ENCODE measurements around the gene TEDC2.
A peak's percentile ranks its signal among the peaks of the same experiment; 100 is the strongest.

The TEDC2 gene, protein sequence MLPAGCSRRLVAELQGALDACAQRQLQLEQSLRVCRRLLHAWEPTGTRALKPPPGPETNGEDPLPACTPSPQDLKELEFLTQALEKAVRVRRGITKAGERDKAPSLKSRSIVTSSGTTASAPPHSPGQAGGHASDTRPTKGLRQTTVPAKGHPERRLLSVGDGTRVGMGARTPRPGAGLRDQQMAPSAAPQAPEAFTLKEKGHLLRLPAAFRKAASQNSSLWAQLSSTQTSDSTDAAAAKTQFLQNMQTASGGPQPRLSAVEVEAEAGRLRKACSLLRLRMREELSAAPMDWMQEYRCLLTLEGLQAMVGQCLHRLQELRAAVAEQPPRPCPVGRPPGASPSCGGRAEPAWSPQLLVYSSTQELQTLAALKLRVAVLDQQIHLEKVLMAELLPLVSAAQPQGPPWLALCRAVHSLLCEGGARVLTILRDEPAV

DNA sequence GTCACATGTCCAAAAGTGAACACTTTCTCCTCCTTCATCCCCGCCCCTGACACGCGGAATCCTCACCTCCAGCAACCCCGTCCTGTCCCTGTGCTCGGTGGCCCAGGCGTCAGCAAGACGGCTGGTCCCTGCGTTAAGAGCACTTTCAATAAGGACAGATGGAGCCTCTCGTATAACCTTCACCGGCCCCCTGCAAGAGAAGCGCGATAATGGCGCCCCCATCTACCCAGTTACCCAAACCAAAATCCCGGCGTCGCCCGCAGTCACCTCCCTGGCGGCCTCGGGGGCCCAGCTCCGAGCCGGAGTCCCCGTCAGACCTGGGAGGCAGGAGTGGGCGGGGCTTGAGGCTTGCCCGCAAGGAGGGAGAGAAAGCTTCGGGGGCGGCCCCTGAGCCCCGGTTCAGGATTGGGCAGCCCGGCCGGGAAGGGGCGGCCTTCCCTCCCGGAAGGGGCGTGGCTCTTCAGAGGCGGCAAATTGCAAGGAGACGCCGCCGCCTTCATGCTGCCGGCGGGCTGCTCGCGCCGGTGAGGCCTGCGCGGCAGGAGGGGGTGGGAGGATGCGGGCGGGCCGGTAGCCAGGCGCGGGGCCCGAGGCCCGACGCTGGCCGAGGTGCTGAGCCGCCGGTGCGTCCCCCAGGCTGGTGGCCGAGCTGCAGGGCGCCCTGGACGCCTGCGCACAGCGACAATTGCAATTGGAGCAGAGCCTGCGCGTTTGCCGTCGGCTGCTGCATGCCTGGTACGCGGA is at the start of gene TEDC2:
Gene TEDC2 (plus strand): TSS at position 463 of the 744 bp plus-strand sequence. CDS start 36 bp downstream, at position 499.
- Histone ChIP-seq H3K9ac (ENCODE audit: low read length) (no peak within 1 kb of the TSS), H3K4me1 (ENCODE audit: insufficient read depth, low read length) (peaks cover 13% of the 10 kb centered on the region), H3K4me3 (ENCODE audit: low read depth in 1 of 2, low read length in 2 of 2) (peak within 1 kb of the TSS; percentile 85 to 88), H3K27ac (ENCODE audit: low read depth, low read length) (peak within 1 kb of the TSS; percentile 61), H3K36me3 (ENCODE audit: insufficient read depth, low read length) (no peaks in the 10 kb centered on the region), H3K9me3 (ENCODE audit: low read length) (no peaks in the 10 kb centered on the region), H3K27me3 (ENCODE audit: control insufficient read depth in 1 of 2, insufficient read depth in 2 of 2, low read length in 2 of 2) (no peaks in the 10 kb centered on the region)

GRCh38 chr16:2415085-2415484 is 44.8 kb upstream of the TEDC2 start:
- Histone ChIP-seq H3K27me3 (ENCODE audit: control insufficient read depth in 1 of 2, insufficient read depth in 2 of 2, low read length in 2 of 2) (peaks cover 0 to 4% of the 10 kb centered on the region in 2 donors), H3K4me3 (ENCODE audit: low read depth in 1 of 2, low read length in 2 of 2) (no peak overlapping the region), H3K4me1 (ENCODE audit: insufficient read depth, low read length) (no peaks in the 10 kb centered on the region), H3K9me3 (ENCODE audit: low read length) (no peaks in the 10 kb centered on the region), H3K36me3 (ENCODE audit: insufficient read depth, low read length) (no peaks in the 10 kb centered on the region), H3K27ac (ENCODE audit: low read depth, low read length) (no peak overlapping the region), H3K9ac (ENCODE audit: low read length) (no peak overlapping the region)

- H3K9ac ChIP-seq (ENCODE audit: low read length) = no peak overlapping the region
These were observed 39.9 kb upstream of the TEDC2 start for GRCh38 chr16:2420035-2420434.

GRCh38 chr16:2422123-2422867 is 37.6 kb upstream of the TEDC2 start:
- no peak overlapping the region for H3K4me3 ChIP-seq (ENCODE audit: low read depth in 1 of 2, low read length in 2 of 2)
- H3K4me1 ChIP-seq (ENCODE audit: insufficient read depth, low read length) = no peaks in the 10 kb centered on the region
- H3K9ac ChIP-seq (ENCODE audit: low read length) = no peak overlapping the region
- H3K27ac ChIP-seq (ENCODE audit: low read depth, low read length) = no peak overlapping the region
- no peaks in the 10 kb centered on the region for H3K27me3 ChIP-seq (ENCODE audit: control insufficient read depth in 1 of 2, insufficient read depth in 2 of 2, low read length in 2 of 2)
- H3K9me3 ChIP-seq (ENCODE audit: low read length) = no peaks in the 10 kb centered on the region
- H3K36me3 ChIP-seq (ENCODE audit: insufficient read depth, low read length) = no peaks in the 10 kb centered on the region

More at GRCh38 chr16:2420035-2420434, 39.9 kb upstream of the TEDC2 start:
- Histone ChIP-seq H3K36me3 (ENCODE audit: insufficient read depth, low read length) (no peaks in the 10 kb centered on the region), H3K4me1 (ENCODE audit: insufficient read depth, low read length) (no peaks in the 10 kb centered on the region), H3K27ac (ENCODE audit: low read depth, low read length) (no peak overlapping the region), H3K9me3 (ENCODE audit: low read length) (no peaks in the 10 kb centered on the region), H3K4me3 (ENCODE audit: low read depth in 1 of 2, low read length in 2 of 2) (no peak overlapping the region), H3K27me3 (ENCODE audit: control insufficient read depth in 1 of 2, insufficient read depth in 2 of 2, low read length in 2 of 2) (peaks cover 0 to 4% of the 10 kb centered on the region in 2 donors)

DNA sequence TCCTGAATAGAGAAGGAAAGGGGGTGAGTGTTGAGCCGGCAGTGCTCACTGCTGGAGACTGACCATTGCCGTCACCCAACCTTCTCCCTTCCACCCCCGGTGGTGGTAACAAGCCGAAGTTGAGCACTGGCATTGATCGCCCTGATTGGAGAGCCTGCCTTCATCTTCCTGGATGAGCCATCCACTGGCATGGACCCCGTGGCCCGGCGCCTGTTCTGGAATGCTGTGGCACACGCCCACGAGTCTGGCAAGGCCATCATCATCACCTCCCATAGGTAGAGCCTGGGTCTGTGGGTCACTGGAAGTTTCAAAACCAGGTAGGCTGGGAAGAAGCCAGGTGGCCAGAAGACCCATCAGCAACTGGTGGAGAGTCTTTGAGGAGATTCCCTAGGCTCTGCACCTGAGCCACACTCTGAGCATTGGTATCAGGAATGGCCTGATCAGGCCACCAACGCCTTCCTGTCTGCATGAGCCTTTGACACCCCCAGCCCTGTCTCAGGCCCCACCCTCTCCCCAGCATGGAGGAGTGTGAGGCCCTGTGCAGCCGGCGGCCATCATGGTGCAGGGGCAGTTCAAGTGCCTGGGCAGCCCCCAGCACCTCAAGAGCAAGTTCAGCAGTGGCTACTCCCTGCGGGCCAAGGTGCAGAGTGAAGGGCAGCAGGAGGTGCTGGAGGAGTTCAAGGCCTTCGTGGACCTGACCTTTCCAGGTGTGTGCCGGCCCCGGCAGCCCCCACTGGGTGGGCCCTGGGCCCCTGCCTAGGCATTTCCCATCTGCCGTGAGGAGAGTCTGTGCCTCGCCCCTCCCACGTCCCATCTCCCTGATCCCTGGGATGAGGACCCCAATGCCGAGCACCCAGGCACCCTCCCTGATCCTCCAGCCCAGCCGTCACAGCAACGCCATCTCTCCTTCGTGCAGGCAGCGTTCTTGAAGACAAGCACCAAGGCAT is 35.6 kb upstream of the TEDC2 start:
- Histone ChIP-seq H3K4me3 (ENCODE audit: low read depth in 1 of 2, low read length in 2 of 2) (no peak overlapping the region), H3K9ac (ENCODE audit: low read length) (no peak overlapping the region), H3K4me1 (ENCODE audit: insufficient read depth, low read length) (no peaks in the 10 kb centered on the region), H3K9me3 (ENCODE audit: low read length) (no peaks in the 10 kb centered on the region), H3K27ac (ENCODE audit: low read depth, low read length) (no peak overlapping the region), H3K36me3 (ENCODE audit: insufficient read depth, low read length) (no peaks in the 10 kb centered on the region), H3K27me3 (ENCODE audit: control insufficient read depth in 1 of 2, insufficient read depth in 2 of 2, low read length in 2 of 2) (no peaks in the 10 kb centered on the region)

DNA sequence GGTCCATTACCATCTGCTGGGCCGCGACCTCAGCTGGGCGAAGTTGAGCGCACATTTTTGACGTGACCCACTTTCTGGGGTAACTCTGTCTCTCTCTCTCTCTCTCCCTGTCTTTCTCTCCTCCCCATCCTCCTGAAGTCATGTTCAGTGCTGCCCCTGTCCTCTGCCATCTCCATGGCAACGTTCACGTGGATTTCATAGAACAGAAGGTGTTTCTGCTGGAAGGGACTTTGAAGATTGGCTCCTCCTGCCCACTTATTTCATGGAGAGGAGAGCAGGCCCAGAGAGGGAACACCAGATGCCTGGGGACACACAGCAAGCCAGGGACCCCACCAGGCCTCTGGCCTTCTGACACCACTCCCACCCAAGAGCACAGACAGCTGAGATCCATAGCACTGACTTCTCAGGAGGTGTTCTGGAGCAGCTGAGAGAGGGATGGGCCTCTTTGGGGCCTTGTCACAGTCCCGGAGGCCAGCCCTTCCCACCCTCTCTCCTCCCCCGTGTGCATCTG is 34.8 kb upstream of the TEDC2 start:
- Histone ChIP-seq H3K27ac (ENCODE audit: low read depth, low read length) (no peak overlapping the region), H3K4me1 (ENCODE audit: insufficient read depth, low read length) (peaks cover 4% of the 10 kb centered on the region), H3K36me3 (ENCODE audit: insufficient read depth, low read length) (no peaks in the 10 kb centered on the region), H3K4me3 (ENCODE audit: low read depth in 1 of 2, low read length in 2 of 2) (no peak overlapping the region), H3K9ac (ENCODE audit: low read length) (no peak overlapping the region), H3K27me3 (ENCODE audit: control insufficient read depth in 1 of 2, insufficient read depth in 2 of 2, low read length in 2 of 2) (no peaks in the 10 kb centered on the region), H3K9me3 (ENCODE audit: low read length) (no peaks in the 10 kb centered on the region)

DNA sequence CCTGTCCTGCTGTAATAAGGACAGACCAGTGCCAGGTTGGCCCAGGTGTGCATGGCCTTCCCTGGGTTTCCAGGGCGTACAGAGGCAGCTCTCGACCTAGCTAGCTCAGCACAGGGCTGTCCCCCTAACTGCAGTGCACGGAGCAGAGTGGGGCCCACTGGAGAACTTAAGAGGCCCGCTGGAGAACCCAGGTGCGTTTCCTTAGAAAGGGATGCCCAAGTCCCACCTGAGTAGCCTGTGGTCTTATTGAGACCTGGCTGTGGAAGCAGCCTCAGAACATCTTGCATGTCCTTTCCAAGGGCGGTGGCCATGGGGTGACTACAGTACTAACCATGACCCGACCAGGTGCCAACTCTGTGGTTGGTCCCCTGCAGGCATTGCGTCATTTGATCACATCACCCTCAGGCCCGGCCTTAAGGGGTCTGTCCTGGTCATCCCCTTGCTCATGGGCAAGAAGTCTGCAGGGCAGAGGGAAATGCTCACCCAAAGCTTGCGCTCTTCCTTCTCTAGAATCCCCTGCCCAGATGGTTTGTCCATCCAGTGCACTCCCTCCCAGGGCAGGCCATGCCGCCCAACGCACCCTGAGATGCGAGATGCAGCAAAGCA is 34.0 kb upstream of the TEDC2 start:
- no peaks in the 10 kb centered on the region for H3K36me3 ChIP-seq (ENCODE audit: insufficient read depth, low read length)

GRCh38 chr16:2426941-2427361 is 33.0 kb upstream of the TEDC2 start:
- peaks cover 14% of the 10 kb centered on the region for H3K4me1 ChIP-seq (ENCODE audit: insufficient read depth, low read length)
- no peak overlapping the region for H3K27ac ChIP-seq (ENCODE audit: low read depth, low read length)
- H3K9ac ChIP-seq (ENCODE audit: low read length) = no peak overlapping the region
- no peak overlapping the region for H3K4me3 ChIP-seq (ENCODE audit: low read depth in 1 of 2, low read length in 2 of 2)
- H3K27me3 ChIP-seq (ENCODE audit: control insufficient read depth in 1 of 2, insufficient read depth in 2 of 2, low read length in 2 of 2) = no peaks in the 10 kb centered on the region
- no peaks in the 10 kb centered on the region for H3K9me3 ChIP-seq (ENCODE audit: low read length)
- H3K36me3 ChIP-seq (ENCODE audit: insufficient read depth, low read length) = no peaks in the 10 kb centered on the region

More for the DNA sequence above, 34.0 kb upstream of the TEDC2 start:
- no peak overlapping the region for H3K27ac ChIP-seq (ENCODE audit: low read depth, low read length)
- no peaks in the 10 kb centered on the region for H3K9me3 ChIP-seq (ENCODE audit: low read length)
- H3K4me3 ChIP-seq (ENCODE audit: low read depth in 1 of 2, low read length in 2 of 2) = no peak overlapping the region
- H3K27me3 ChIP-seq (ENCODE audit: control insufficient read depth in 1 of 2, insufficient read depth in 2 of 2, low read length in 2 of 2) = no peaks in the 10 kb centered on the region
- peaks cover 13% of the 10 kb centered on the region for H3K4me1 ChIP-seq (ENCODE audit: insufficient read depth, low read length)
- H3K9ac ChIP-seq (ENCODE audit: low read length) = no peak overlapping the region

DNA sequence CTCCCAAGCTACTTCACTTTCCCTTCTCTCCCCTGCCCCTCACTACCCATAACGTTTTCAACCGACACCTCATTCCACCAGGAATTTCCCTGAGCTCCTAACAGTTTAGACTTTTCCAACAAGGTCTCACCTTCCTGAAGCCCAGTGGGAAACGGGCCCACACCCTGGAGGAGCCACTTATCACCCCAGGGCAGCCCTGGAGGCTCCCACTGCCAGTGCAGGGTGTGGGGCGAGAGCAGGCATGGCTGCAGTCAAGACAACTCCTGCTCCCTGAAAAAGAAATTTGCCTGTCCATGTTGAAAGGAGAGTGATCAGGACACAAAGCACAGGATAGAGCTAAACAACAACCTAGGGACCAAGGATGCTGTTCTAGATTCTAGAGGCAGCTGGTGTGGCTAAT is 32.4 kb upstream of the TEDC2 start:
- H3K36me3 ChIP-seq (ENCODE audit: insufficient read depth, low read length) = no peaks in the 10 kb centered on the region
- H3K9me3 ChIP-seq (ENCODE audit: low read length) = no peaks in the 10 kb centered on the region
- no peak overlapping the region for H3K27ac ChIP-seq (ENCODE audit: low read depth, low read length)
- H3K4me1 ChIP-seq (ENCODE audit: insufficient read depth, low read length) = peaks cover 14% of the 10 kb centered on the region
- no peak overlapping the region for H3K9ac ChIP-seq (ENCODE audit: low read length)
- H3K4me3 ChIP-seq (ENCODE audit: low read depth in 1 of 2, low read length in 2 of 2) = no peak overlapping the region
- H3K27me3 ChIP-seq (ENCODE audit: control insufficient read depth in 1 of 2, insufficient read depth in 2 of 2, low read length in 2 of 2) = no peaks in the 10 kb centered on the region
